Upper lobe of left lung (tissue), 6 donors: ENCODE measurements around the gene IL17RC. TPM values are rescaled to one million over a fixed set of nuclear protein-coding genes. Genes with fewer than 3 reads are reported as not detected.

Experiments
- ATAC-seq, 2 donors: fragments of 200-7000 bp; cut with Tn5 transposase; one replicate each; pipeline ENCODE4 v1.9.1; 2022; ENCODE audit warnings: mild to moderate bottlenecking in 2 of 2, moderate library complexity in 2 of 2; ENCODE audit not compliant: low FRiP score in 2 of 2
- DNase-seq, 2 donors: peaks; one replicate each; pipeline ENCODE4 v3.0.0-alpha.2; 2019 to 2020
- H3K27ac ChIP-seq, 4 donors: fragments of 200-600 bp; sonication (generic); one replicate each; pipeline ENCODE4 v1.5.1; 2016 to 2019
- H3K27me3 ChIP-seq, 4 donors: fragments of 200-600 bp; sonication (generic); one replicate each; pipeline ENCODE4 v1.5.1; 2017 to 2019
- H3K36me3 ChIP-seq, 4 donors: fragments of 200-600 bp; sonication (generic); one replicate each; pipeline ENCODE4 v1.5.1; 2016 to 2019
- H3K4me1 ChIP-seq, 4 donors: fragments of 200-600 bp; sonication (generic); one replicate each; pipeline ENCODE4 v1.5.1; 2018 to 2019
- H3K4me3 ChIP-seq, 4 donors: fragments of 200-600 bp; sonication (generic); one replicate each; pipeline ENCODE4 v1.5.1; 2017 to 2019; ENCODE audit warnings: mild to moderate bottlenecking in 2 of 4, moderate library complexity in 1 of 4
- H3K9me3 ChIP-seq, 4 donors: fragments of 200-600 bp; sonication (generic); one replicate each; pipeline ENCODE4 v1.5.1; 2018 to 2019
- EP300 ChIP-seq, 4 donors: sonication (generic); formaldehyde crosslinking; IDR thresholded peaks; one replicate each; pipeline ENCODE4 v1.5.1; 2017; ENCODE audit warnings: antibody characterized with exemption in 4 of 4, control low read depth in 2 of 4
- POLR2A ChIP-seq, 4 donors: fragments of 450-650 bp; IDR thresholded peaks; one replicate each; pipeline ENCODE4 v1.5.1; 2016 to 2017; ENCODE audit warnings: antibody characterized with exemption in 4 of 4, mild to moderate bottlenecking in 2 of 4
- POLR2AphosphoS5 ChIP-seq, 2 donors: sonication (generic); formaldehyde crosslinking; IDR thresholded peaks; one replicate each; pipeline ENCODE4 v1.5.1; 2017; ENCODE audit warnings: antibody characterized with exemption in 2 of 2
- WGBS, 2 donors: methylation state at CpG; one replicate each; pipeline ENCODE4 v1.1.5; 2017 to 2018; 5-methylcytosine and 5-hydroxymethylcytosine counted together
- total RNA-seq, 6 donors: library from RNA; depleted of rRNA in 4 of 6; stranded (reverse); fragments of >200 nt in 4 of 6; gene quantifications; one replicate each; pipeline versions ENCODE4 v1.1.0 to v1.2.1, GENCODE V29; 2016 to 2021
- TF ChIP-seq, protein P1 (sequence below), 6 experiments: fragments of 450-650 bp in 4 of 6; fragments of 200-600 bp in 2 of 6; sonication (generic) in 2 of 6; IDR thresholded peaks; one replicate each; pipeline ENCODE4 v1.5.1; 2016 to 2019; ENCODE audit warnings: antibody characterized with exemption in 6 of 6
- donor health status: DM: no; HTN: no; CAD: no; lungs with moderate emphysema.
- donor health status: DM: no; HTN: yes; CAD: no; lungs with severe emphysema.

Gene IL17RC
- total RNA-seq, 6 donors from 2014 or later: 26.3 to 83.8 (median 32.9) TPM

DNA sequence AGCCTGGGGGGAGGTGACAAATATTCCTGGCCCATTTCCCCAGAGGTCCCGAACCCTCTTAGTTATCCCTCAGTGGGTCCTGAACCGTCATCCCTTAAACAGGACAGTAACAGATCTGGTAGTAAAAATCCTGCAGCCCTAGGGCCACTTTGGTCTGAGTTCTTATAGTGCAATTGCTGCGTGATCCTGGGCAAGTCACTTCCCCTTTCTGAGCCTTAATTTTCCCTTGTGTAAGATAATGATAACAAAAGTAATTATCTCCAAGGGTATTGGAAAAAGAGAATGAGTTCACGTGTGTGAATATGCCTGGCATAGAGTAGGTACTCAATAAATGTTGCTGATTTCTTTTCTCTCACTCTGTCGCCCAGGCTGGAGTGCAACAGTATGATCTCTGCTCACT is 29.4 kb upstream of the IL17RC start:
- H3K4me1 ChIP-seq: peaks cover 10 to 13% (median 11%) of the 10 kb centered on the region in 4 donors
- no peak for TF ChIP-seq EP300 (IDR thresholded peaks at IDR 0.05)
- TF ChIP-seq POLR2A (IDR thresholded peaks at IDR 0.05): no peak
- TF ChIP-seq, protein P1, sequence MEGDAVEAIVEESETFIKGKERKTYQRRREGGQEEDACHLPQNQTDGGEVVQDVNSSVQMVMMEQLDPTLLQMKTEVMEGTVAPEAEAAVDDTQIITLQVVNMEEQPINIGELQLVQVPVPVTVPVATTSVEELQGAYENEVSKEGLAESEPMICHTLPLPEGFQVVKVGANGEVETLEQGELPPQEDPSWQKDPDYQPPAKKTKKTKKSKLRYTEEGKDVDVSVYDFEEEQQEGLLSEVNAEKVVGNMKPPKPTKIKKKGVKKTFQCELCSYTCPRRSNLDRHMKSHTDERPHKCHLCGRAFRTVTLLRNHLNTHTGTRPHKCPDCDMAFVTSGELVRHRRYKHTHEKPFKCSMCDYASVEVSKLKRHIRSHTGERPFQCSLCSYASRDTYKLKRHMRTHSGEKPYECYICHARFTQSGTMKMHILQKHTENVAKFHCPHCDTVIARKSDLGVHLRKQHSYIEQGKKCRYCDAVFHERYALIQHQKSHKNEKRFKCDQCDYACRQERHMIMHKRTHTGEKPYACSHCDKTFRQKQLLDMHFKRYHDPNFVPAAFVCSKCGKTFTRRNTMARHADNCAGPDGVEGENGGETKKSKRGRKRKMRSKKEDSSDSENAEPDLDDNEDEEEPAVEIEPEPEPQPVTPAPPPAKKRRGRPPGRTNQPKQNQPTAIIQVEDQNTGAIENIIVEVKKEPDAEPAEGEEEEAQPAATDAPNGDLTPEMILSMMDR (IDR thresholded peaks at IDR 0.05): no peak
- TF ChIP-seq POLR2AphosphoS5 (IDR thresholded peaks at IDR 0.05): no peak
- H3K27me3 ChIP-seq: no peaks in the 10 kb centered on the region
- WGBS, 2 donors: 82 to 87% methylated on average over 5 of the region's 5 CpGs
- no peak overlapping the region for H3K4me3 ChIP-seq
- no peak overlapping the region for H3K27ac ChIP-seq
- DNase-seq (no peak), ATAC-seq (no peak)
- peaks cover 0 to 1% (median 0%) of the 10 kb centered on the region in 4 donors for H3K36me3 ChIP-seq
- H3K9me3 ChIP-seq: no peaks in the 10 kb centered on the region

DNA sequence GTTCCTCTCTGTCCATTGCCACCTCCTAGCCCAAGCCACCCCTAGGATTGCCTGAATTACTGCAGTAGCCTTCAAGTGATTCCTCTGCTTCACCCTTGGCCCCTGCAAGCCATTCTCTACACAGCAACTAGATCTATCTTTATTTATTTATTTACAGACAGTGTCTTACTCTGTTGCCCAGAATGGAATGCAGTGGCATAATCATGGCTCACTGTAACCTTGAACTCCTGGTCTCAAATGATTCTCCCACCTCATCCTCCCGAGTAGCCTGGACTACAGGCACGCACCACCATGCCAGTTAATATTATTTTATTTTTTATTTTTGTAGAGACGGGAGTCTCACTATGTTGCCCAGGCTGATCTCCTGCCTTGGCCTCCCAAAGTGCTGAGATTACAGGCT is 28.4 kb upstream of the IL17RC start:
- Histone ChIP-seq H3K27ac (no peak overlapping the region), H3K36me3 (peaks cover 4 to 12% (median 8%) of the 10 kb centered on the region in 4 donors), H3K4me1 (peaks cover 10 to 16% (median 13%) of the 10 kb centered on the region in 4 donors), H3K4me3 (no peak overlapping the region), H3K9me3 (no peaks in the 10 kb centered on the region), H3K27me3 (no peaks in the 10 kb centered on the region)
- WGBS, 2 donors: 94 to 98% methylated on average over 3 of the region's 3 CpGs
- TF ChIP-seq POLR2AphosphoS5 (IDR thresholded peaks at IDR 0.05): no peak
- no peak for TF ChIP-seq EP300 (IDR thresholded peaks at IDR 0.05)
- TF ChIP-seq, protein P1 (IDR thresholded peaks at IDR 0.05): no peak
- TF ChIP-seq POLR2A (IDR thresholded peaks at IDR 0.05): no peak
- ATAC-seq (no peak), DNase-seq (no peak)

DNA sequence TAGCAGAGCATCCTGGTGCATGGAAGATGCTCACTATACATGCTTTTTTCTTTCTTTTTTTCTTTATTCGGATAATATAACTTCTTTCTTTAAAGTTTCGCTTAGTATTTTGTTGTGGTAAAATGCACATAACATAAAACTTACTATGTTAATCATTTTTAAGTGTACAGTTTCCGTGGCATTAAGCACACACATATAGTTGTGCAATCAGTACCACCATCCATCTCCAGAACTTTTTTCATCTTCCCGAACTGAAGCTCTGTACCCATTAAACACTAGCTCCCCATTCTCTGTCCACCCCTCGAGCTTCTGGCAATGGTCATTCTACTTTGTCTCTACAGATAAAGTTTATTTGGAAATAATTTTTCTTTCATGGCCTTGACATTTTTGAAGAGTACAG is 27.5 kb upstream of the IL17RC start:
- Histone ChIP-seq H3K27ac (no peak overlapping the region), H3K27me3 (no peaks in the 10 kb centered on the region), H3K4me1 (peaks cover 12 to 18% (median 13%) of the 10 kb centered on the region in 4 donors), H3K36me3 (peaks cover 4 to 14% (median 8%) of the 10 kb centered on the region in 4 donors), H3K4me3 (no peak overlapping the region), H3K9me3 (no peaks in the 10 kb centered on the region)
- ATAC-seq (no peak), DNase-seq (no peak)
- 66 to 78% methylated on average over 5 of the region's 5 CpGs for WGBS, 2 donors
- no peak for TF ChIP-seq POLR2AphosphoS5 (IDR thresholded peaks at IDR 0.05)
- TF ChIP-seq POLR2A (IDR thresholded peaks at IDR 0.05): no peak
- TF ChIP-seq, protein P1 (IDR thresholded peaks at IDR 0.05): no peak
- no peak for TF ChIP-seq EP300 (IDR thresholded peaks at IDR 0.05)

DNA sequence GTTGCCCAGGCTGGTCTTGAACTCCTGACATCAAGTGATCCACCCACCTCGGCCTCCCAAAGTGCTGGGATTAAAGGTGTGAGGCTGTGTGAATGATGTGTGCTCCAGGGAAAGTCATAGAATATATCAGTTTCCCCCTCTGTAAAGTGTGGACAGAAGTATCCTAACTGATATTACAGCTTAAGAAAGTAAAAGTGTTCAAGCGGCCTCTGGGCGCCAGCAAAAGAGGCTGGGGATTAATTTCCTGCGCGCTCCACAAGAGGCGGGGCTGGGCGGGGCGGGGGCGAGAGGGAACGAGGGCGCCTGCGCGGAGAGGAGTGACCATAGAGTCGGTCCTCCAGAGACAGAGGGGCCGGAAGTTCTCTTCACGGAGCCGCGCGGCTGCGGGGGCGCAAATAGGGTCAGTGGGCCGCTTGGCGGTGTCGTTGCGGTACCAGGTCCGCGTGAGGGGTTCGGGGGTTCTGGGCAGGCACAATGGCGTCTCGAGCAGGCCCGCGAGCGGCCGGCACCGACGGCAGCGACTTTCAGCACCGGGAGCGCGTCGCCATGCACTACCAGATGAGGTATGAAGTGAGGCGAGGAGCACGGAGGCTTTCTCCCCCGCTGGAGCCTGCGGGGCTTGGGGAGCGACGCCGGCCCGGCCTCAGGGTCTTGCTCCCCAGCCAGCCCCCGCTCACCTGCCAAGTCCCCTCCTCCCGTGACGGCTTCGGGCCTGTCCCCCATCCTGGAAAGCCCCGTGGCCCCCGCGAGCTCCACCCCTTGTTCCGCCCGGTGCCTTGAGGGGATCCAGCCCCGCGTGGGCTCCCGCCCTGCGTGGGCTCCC is 26.4 kb upstream of the IL17RC start, which contains the start of gene JAGN1:
Gene JAGN1, plus strand, starts transcription at position 362 of the 823 bp plus-strand sequence. Its CDS starts 113 bp downstream, at position 475.
- peak within 1 kb of the TSS; percentile 50 to 93 (median 76) for H3K4me3 ChIP-seq
- H3K36me3 ChIP-seq: peaks cover 4 to 14% (median 8%) of the 10 kb centered on the region in 4 donors
- WGBS, 2 donors: 0 to 1% methylated on average over 33 to 51 of the region's 62 CpGs
- H3K9me3 ChIP-seq: no peaks in the 10 kb centered on the region
- ATAC-seq (peak; percentile 97 to 99), DNase-seq (peak; percentile 91 to 95)
- H3K27me3 ChIP-seq: no peaks in the 10 kb centered on the region
- H3K27ac ChIP-seq: peak within 1 kb of the TSS; percentile 94 to 98 (median 96)
- peak; percentile 31 to 91 (median 86) for TF ChIP-seq POLR2A (IDR thresholded peaks at IDR 0.05)
- peak; percentile 95 for TF ChIP-seq POLR2AphosphoS5 (IDR thresholded peaks at IDR 0.05)
- TF ChIP-seq EP300 (IDR thresholded peaks at IDR 0.05): no peak
- TF ChIP-seq, protein P1 (IDR thresholded peaks at IDR 0.05): peak in 3 of 6 experiments; percentile 16 to 35 (median 27)
- H3K4me1 ChIP-seq: peaks cover 12 to 18% (median 13%) of the 10 kb centered on the region in 4 donors
